Measurements from ENCODE around the gene MLPH. TPM values are rescaled to one million over a fixed set of nuclear protein-coding genes. Genes with fewer than 3 reads are reported as not detected.

Gene MLPH
- total RNA-seq, 4 donors from 2014 or later = 59.7 to 889 (median 182) TPM

- H3K4me3 ChIP-seq = no peak overlapping the region
- no peak overlapping the region for H3K27ac ChIP-seq
- DNase-seq = no peak
- WGBS, 2 donors (ENCODE audit: low coverage in 1 of 2) = 78% methylated on average over 11 of the region's 11 CpGs; no CpG with 5 or more reads in 1 of the 2 donors
- no peaks in the 10 kb centered on the region for H3K36me3 ChIP-seq
- intact Hi-C loops (cut with DNase I; ENCODE audit: low total_unique reads) (no loop called here), in situ Hi-C loops (cut with MboI; ENCODE audit: low pct_ligation_motif_present in 1 of 4, low pct_unique_long_range_greater_than_20kb in 1 of 4, low sequenced_read_pairs in 3 of 4) (no loop called here)
- H3K9me3 ChIP-seq = no peaks in the 10 kb centered on the region
- no peaks in the 10 kb centered on the region for H3K27me3 ChIP-seq
- H3K4me1 ChIP-seq = peaks cover 0 to 18% (median 13%) of the 10 kb centered on the region in 4 donors
- TF ChIP-seq POLR2A (IDR thresholded peaks at IDR 0.05) (no peak), CTCF (IDR thresholded peaks at IDR 0.05) (no peak)
Observed at GRCh38 chr2:237498341-237498740, 11.3 kb downstream of the MLPH start.

GRCh38 chr2:237500681-237501424 lies 13.8 kb downstream of the MLPH start:
- no peak for DNase-seq
- in situ Hi-C loops (cut with MboI; ENCODE audit: low pct_ligation_motif_present in 1 of 4, low pct_unique_long_range_greater_than_20kb in 1 of 4, low sequenced_read_pairs in 3 of 4) = loop anchor here in 1 of 4 donors (10.0 kb wide), 1 partner anchor 244 kb away; no protein-coding TSS in a partner anchor
- peak overlapping the region in 1 of 4 donors; percentile 33 for H3K27ac ChIP-seq

GRCh38 chr2:237501892-237502513 lies 15.0 kb downstream of the MLPH start:
- intact Hi-C loops (cut with DNase I; ENCODE audit: low total_unique reads) = no loop called here
- H3K4me1 ChIP-seq = peaks cover 0 to 28% (median 15%) of the 10 kb centered on the region in 4 donors
- WGBS, 2 donors (ENCODE audit: low coverage in 1 of 2) = 65 to 100% methylated on average over 1 to 2 of the region's 2 CpGs
- in situ Hi-C loops (cut with MboI; ENCODE audit: low pct_ligation_motif_present in 1 of 4, low pct_unique_long_range_greater_than_20kb in 1 of 4, low sequenced_read_pairs in 3 of 4) = loop anchor here in 1 of 4 donors (10.0 kb wide), 1 partner anchor 243 kb away; no protein-coding TSS in a partner anchor
- TF ChIP-seq EP300 (IDR thresholded peaks at IDR 0.05; ENCODE audit: low read depth) (no peak), CTCF (IDR thresholded peaks at IDR 0.05) (no peak), POLR2A (IDR thresholded peaks at IDR 0.05) (no peak), POLR2AphosphoS5 (IDR thresholded peaks at IDR 0.05) (no peak)
- H3K4me3 ChIP-seq = no peak overlapping the region
- H3K27me3 ChIP-seq = no peaks in the 10 kb centered on the region
- no peak for DNase-seq
- peak overlapping the region; percentile 26 to 71 (median 56) for H3K27ac ChIP-seq
- no peaks in the 10 kb centered on the region for H3K36me3 ChIP-seq
- no peaks in the 10 kb centered on the region for H3K9me3 ChIP-seq

More at GRCh38 chr2:237500681-237501424, 13.8 kb downstream of the MLPH start:
- 66 to 69% methylated on average over 10 to 13 of the region's 13 CpGs for WGBS, 2 donors (ENCODE audit: low coverage in 1 of 2)
- H3K4me1 ChIP-seq = peaks cover 0 to 18% (median 13%) of the 10 kb centered on the region in 4 donors
- no peaks in the 10 kb centered on the region for H3K27me3 ChIP-seq
- no peaks in the 10 kb centered on the region for H3K9me3 ChIP-seq
- TF ChIP-seq EP300 (IDR thresholded peaks at IDR 0.05; ENCODE audit: low read depth) (no peak), CTCF (IDR thresholded peaks at IDR 0.05) (no peak), POLR2A (IDR thresholded peaks at IDR 0.05) (no peak), POLR2AphosphoS5 (IDR thresholded peaks at IDR 0.05) (no peak)
- intact Hi-C loops (cut with DNase I; ENCODE audit: low total_unique reads) = no loop called here
- H3K36me3 ChIP-seq = no peaks in the 10 kb centered on the region
- H3K4me3 ChIP-seq = no peak overlapping the region

DNA sequence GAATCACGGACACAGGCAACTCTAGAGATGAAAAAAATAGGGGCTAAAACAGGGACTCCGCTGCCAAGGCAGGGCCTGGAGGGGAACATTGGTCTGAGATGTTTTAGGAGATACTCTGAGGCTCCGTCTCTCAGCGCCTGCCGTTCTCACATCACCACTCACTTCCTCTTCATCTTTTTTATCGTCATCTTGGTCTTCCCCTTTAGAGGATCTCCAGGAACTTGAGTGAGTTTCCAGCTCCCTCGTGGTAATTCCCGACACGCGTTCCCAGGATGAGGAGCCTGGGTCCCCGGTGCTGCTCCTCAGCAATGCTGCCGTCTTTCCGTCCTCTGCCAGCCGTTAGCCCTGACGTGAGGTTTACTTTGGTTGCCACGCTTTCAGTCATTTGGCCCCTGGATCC lies 16.1 kb downstream of the MLPH start:
- WGBS, 2 donors (ENCODE audit: low coverage in 1 of 2) = 92 to 95% methylated on average over 8 to 16 of the region's 16 CpGs
- Histone ChIP-seq H3K27ac (peak overlapping the region; percentile 17 to 71 (median 43)), H3K9me3 (no peaks in the 10 kb centered on the region), H3K36me3 (no peaks in the 10 kb centered on the region), H3K27me3 (no peaks in the 10 kb centered on the region), H3K4me3 (no peak overlapping the region), H3K4me1 (peaks cover 0 to 38% (median 20%) of the 10 kb centered on the region in 4 donors)
- TF ChIP-seq POLR2A (IDR thresholded peaks at IDR 0.05) = no peak
- no peak for TF ChIP-seq POLR2AphosphoS5 (IDR thresholded peaks at IDR 0.05)
- no peak for TF ChIP-seq EP300 (IDR thresholded peaks at IDR 0.05; ENCODE audit: low read depth)
- TF ChIP-seq CTCF (IDR thresholded peaks at IDR 0.05) = no peak
- intact Hi-C loops (cut with DNase I; ENCODE audit: low total_unique reads) = no loop called here
- in situ Hi-C loops (cut with MboI; ENCODE audit: low pct_ligation_motif_present in 1 of 4, low pct_unique_long_range_greater_than_20kb in 1 of 4, low sequenced_read_pairs in 3 of 4) = loop anchor here in 1 of 4 donors (10.0 kb wide), 1 partner anchor 242 kb away; no protein-coding TSS in a partner anchor
- no peak for DNase-seq

Data from transverse colon (tissue), 4 donors.